CD4-positive, alpha-beta T cell (primary cell): Measurements from ENCODE around the gene ARVCF. TPM values are rescaled to one million over a fixed set of nuclear protein-coding genes. Genes with fewer than 3 reads are reported as not detected.

ENCODE experiments used
- ATAC-seq: fragments of 200-7000 bp; cut with Tn5 transposase; one replicate; pipeline ENCODE4 v1.10.0; 2022; ENCODE audit warnings: mild to moderate bottlenecking; ENCODE audit not compliant: poor library complexity
- CTCF ChIA-PET: fragments of 350-600 bp; sonication (Branson Sonifier 250); formaldehyde crosslinking; loops from one replicate; lab custom pipeline; 2021; ENCODE audit warnings: antibody characterized with exemption, inconsistent platforms; lab: Charles Lee
- POLR2A ChIA-PET: fragments of 350-600 bp; sonication (Branson Sonifier 250); formaldehyde crosslinking; loops from one replicate; lab custom pipeline; 2021; ENCODE audit warnings: antibody characterized with exemption, inconsistent platforms; lab: Charles Lee
- DNase-seq, 14 experiments: peaks; one replicate each; pipeline ENCODE4 v3.0.0-alpha.2; 2013 to 2020; ENCODE audit warnings: mixed read lengths in 2 of 14
- H3K27ac ChIP-seq, 2 donors: one replicate each; pipeline versions ENCODE4 v1.5.1 to v1.7.0; 2013; ENCODE audit warnings: low read length in 2 of 2, low read depth in 1 of 2, mild to moderate bottlenecking in 1 of 2
- H3K27me3 ChIP-seq, 2 experiments: 1 replicate in 1 of 2; 2 replicates in 1 of 2; pipeline versions ENCODE4 v1.6.1 to v1.7.0; 2013; ENCODE audit warnings: low read length in 2 of 2, control low read depth in 1 of 2, mild to moderate bottlenecking in 1 of 2, moderate library complexity in 1 of 2; ENCODE audit not compliant: insufficient read depth in 2 of 2, control insufficient read depth in 1 of 2
- H3K36me3 ChIP-seq: one replicate; pipeline ENCODE4 v1.6.1; 2013; ENCODE audit warnings: low read length, control low read depth; ENCODE audit not compliant: insufficient read depth
- H3K4me1 ChIP-seq: one replicate; pipeline ENCODE4 v1.6.1; 2013; ENCODE audit warnings: low read length, control low read depth; ENCODE audit not compliant: insufficient read depth
- H3K4me3 ChIP-seq: one replicate; pipeline ENCODE4 v1.5.1; 2013; ENCODE audit warnings: mild to moderate bottlenecking, low read length, moderate library complexity
- H3K9me3 ChIP-seq, 2 experiments: 1 replicate in 1 of 2; 2 replicates in 1 of 2; pipeline versions ENCODE4 v1.6.1 to v1.7.0; 2013; ENCODE audit warnings: low read length in 2 of 2, mild to moderate bottlenecking in 2 of 2, control low read depth in 1 of 2, moderate library complexity in 1 of 2; ENCODE audit not compliant: control insufficient read depth in 1 of 2, insufficient read depth in 1 of 2
- H3K27ac Mint-ChIP-seq: one replicate; pipeline ENCODE4 v1.8.0; 2020; ENCODE audit warnings: mixed read lengths
- H3K27me3 Mint-ChIP-seq: one replicate; pipeline ENCODE4 v1.8.0; 2021; ENCODE audit warnings: mixed read lengths
- H3K36me3 Mint-ChIP-seq: one replicate; pipeline ENCODE4 v1.8.0; 2021; ENCODE audit warnings: low read depth, mixed read lengths
- H3K4me1 Mint-ChIP-seq: one replicate; pipeline ENCODE4 v1.8.0; 2021; ENCODE audit warnings: low read depth, mixed read lengths
- H3K4me3 Mint-ChIP-seq: one replicate; pipeline ENCODE4 v1.8.0; 2020; ENCODE audit warnings: mild to moderate bottlenecking, mixed read lengths
- H3K9me3 Mint-ChIP-seq: one replicate; pipeline ENCODE4 v1.8.0; 2020; ENCODE audit warnings: mixed read lengths
- CTCF ChIP-seq: fragments of 200-600 bp; IDR thresholded peaks from one replicate; pipeline ENCODE4 v1.8.0; 2022; ENCODE audit warnings: antibody characterized with exemption, mild to moderate bottlenecking
- intact Hi-C, 2 experiments: fragments of 100-400 bp; cut with DNase I in 1 of 2; cut with micrococcal nuclease in 1 of 2; formaldehyde crosslinking; loops; one replicate each; pipeline versions ENCODE4 v1.15.1 to v1.9.0; 2023 to 2025; cut with DNase I, micrococcal nuclease
- total RNA-seq, 174 experiments: library from RNA in 2 of 174; stranded (reverse) in 2 of 174; gene quantifications; one replicate each; pipeline ENCODE4 v1.2.3 and lab custom pipeline; 2021 to 2026

ARVCF gene
- total RNA-seq, 2 experiments from 2014 or later, result 2.2 to 2.5 TPM

GRCh38 chr22:19943082-19944026 is 73.3 kb downstream of the ARVCF start:
- Histone ChIP-seq H3K9me3 (no peaks in the 10 kb centered on the region), H3K27me3 (no peaks in the 10 kb centered on the region), H3K27ac (peak overlapping the region in 1 of 2 donors; percentile 23), H3K36me3 (peaks cover 1% of the 10 kb centered on the region), H3K4me3 (peak overlapping the region; percentile 83), H3K4me1 (peaks cover 44% of the 10 kb centered on the region)
- H3K27ac Mint-ChIP-seq, result peak overlapping the region; percentile 92
- peak overlapping the region; percentile 97 for H3K4me3 Mint-ChIP-seq
- TF ChIP-seq CTCF, result no peak
- H3K4me1 Mint-ChIP-seq, result peaks cover 53% of the 10 kb centered on the region
- H3K9me3 Mint-ChIP-seq, result no peaks in the 10 kb centered on the region
- intact Hi-C loops, result no loop called here
- peaks cover 16% of the 10 kb centered on the region for H3K36me3 Mint-ChIP-seq
- CTCF ChIA-PET, result interaction anchor here (0.7 to 1.0 kb wide), 3 partner anchors 10 to 33 kb away, joined by 3 to 4 read pairs (median 4); no protein-coding TSS in a partner anchor
- POLR2A ChIA-PET, result interaction anchor here (1.7 to 1.8 kb wide), 2 partner anchors 27 to 88 kb away, joined by 5 to 7 read pairs; no protein-coding TSS in a partner anchor
- ATAC-seq, result no peak
- DNase-seq, result peak in 1 of 14 experiments; percentile 8
- H3K27me3 Mint-ChIP-seq, result no peaks in the 10 kb centered on the region

- ChIA-PET CTCF (interaction anchor here (0.9 to 1.0 kb wide), 3 partner anchors 11 to 32 kb away, joined by 3 to 4 read pairs (median 4); no protein-coding TSS in a partner anchor), POLR2A (interaction anchor here (0.9 to 1.8 kb wide), 7 partner anchors 26 to 495 kb away, joined by 3 to 7 read pairs (median 4); partner anchors contain the start of genes C22orf39 and TANGO2)
- Histone ChIP-seq H3K4me3 (peak overlapping the region; percentile 83), H3K36me3 (no peaks in the 10 kb centered on the region), H3K9me3 (no peaks in the 10 kb centered on the region), H3K4me1 (peaks cover 37% of the 10 kb centered on the region), H3K27me3 (no peaks in the 10 kb centered on the region), H3K27ac (peak overlapping the region; percentile 47 to 62)
- Mint-ChIP-seq H3K4me1 (peaks cover 48% of the 10 kb centered on the region), H3K9me3 (no peaks in the 10 kb centered on the region), H3K4me3 (peak overlapping the region; percentile 97), H3K27ac (peak overlapping the region; percentile 92), H3K27me3 (no peaks in the 10 kb centered on the region), H3K36me3 (peaks cover 23% of the 10 kb centered on the region)
- intact Hi-C loops, result no loop called here
- ATAC-seq, result peak; percentile 14
- TF ChIP-seq CTCF, result no peak
- DNase-seq, result peak in 3 of 14 experiments; percentile 21 to 31 (median 22)
These were observed 74.2 kb downstream of the ARVCF start for GRCh38 chr22:19942157-19943081.
